NCI-H1092 treated with DMSO at 0.1 percent for 48 hours (cell line): ENCODE results near the gene LRRC3.

Experiments used
- DNase-seq: peaks from one replicate; lab custom pipeline; 2025; lab: John Stamatoyannopoulos, UW

LRRC3 gene

GRCh38 chr21:44456915-44457736 lies 1.8 kb downstream of the LRRC3 start:
- no peak for DNase-seq

GRCh38 chr21:44458971-44459711 lies 3.8 kb downstream of the LRRC3 start:
- no peak for DNase-seq

- no peak for DNase-seq
These were observed 4.6 kb downstream of the LRRC3 start for GRCh38 chr21:44459712-44460440.

GRCh38 chr21:44460441-44460755 lies 5.1 kb downstream of the LRRC3 start:
- DNase-seq, result no peak

- no peak for DNase-seq
These were observed 5.7 kb downstream of the LRRC3 start for GRCh38 chr21:44461005-44461404.

GRCh38 chr21:44461464-44462001 lies 6.2 kb downstream of the LRRC3 start:
- no peak for DNase-seq

GRCh38 chr21:44462086-44462833 lies 7.0 kb downstream of the LRRC3 start:
- DNase-seq, result no peak

GRCh38 chr21:44462834-44463200 lies 7.5 kb downstream of the LRRC3 start:
- no peak for DNase-seq

GRCh38 chr21:44463724-44464123 lies 8.4 kb downstream of the LRRC3 start:
- DNase-seq, result no peak

GRCh38 chr21:44464351-44464750 lies 9.0 kb downstream of the LRRC3 start:
- DNase-seq, result no peak

GRCh38 chr21:44466351-44466954 lies 11.1 kb downstream of the LRRC3 start:
- DNase-seq, result no peak

GRCh38 chr21:44466996-44467858 lies 11.9 kb downstream of the LRRC3 start:
- DNase-seq, result no peak

GRCh38 chr21:44467859-44468195 lies 12.5 kb downstream of the LRRC3 start:
- no peak for DNase-seq

GRCh38 chr21:44471341-44471740 lies 16.0 kb downstream of the LRRC3 start:
- DNase-seq, result no peak

GRCh38 chr21:44471996-44472395 lies 16.7 kb downstream of the LRRC3 start:
- no peak for DNase-seq

- DNase-seq, result no peak
These were observed 18.7 kb downstream of the LRRC3 start for GRCh38 chr21:44473915-44474555.

- no peak for DNase-seq
These were observed 20.0 kb downstream of the LRRC3 start for GRCh38 chr21:44475266-44475845.

GRCh38 chr21:44477131-44477530 lies 21.8 kb downstream of the LRRC3 start:
- no peak for DNase-seq

- DNase-seq, result no peak
These were observed 22.4 kb downstream of the LRRC3 start for GRCh38 chr21:44477712-44478111.
